ENCODE results near the gene FHAD1. TPM values are rescaled to one million over a fixed set of nuclear protein-coding genes. Genes with fewer than 3 reads are reported as not detected.

Gene FHAD1
- total and polyA plus RNA-seq, 2 donors (not counting 3 experiments of a cell fraction or from before 2014, with no cell fraction given), result 0.04 to 0.69 TPM

- Histone ChIP-seq H3K9me1 (replicated peaks; ENCODE audit: control insufficient read depth, extremely low read depth, insufficient read depth, low read length) (no peaks in the 10 kb centered on the region), H3K27ac (ENCODE audit: insufficient read depth, low read depth, low read length) (no peak overlapping the region), H3K27me3 (ENCODE audit: control insufficient read depth in 2 of 2, insufficient read depth in 2 of 2, low read length in 2 of 2) (peaks cover 25 to 26% of the 10 kb centered on the region in 2 experiments), H3K4me3 (replicated peaks in 1 of 3; ENCODE audit: insufficient read depth in 1 of 3, low read depth in 1 of 3, low read length in 3 of 3) (no peak overlapping the region), H3K4me2 (ENCODE audit: insufficient read depth, low read length) (no peak overlapping the region), H3K79me2 (ENCODE audit: control insufficient read depth, insufficient read depth, low read length) (no peaks in the 10 kb centered on the region), H3K4me1 (ENCODE audit: control insufficient read depth, extremely low read depth, insufficient read depth, low read length) (peaks cover 3% of the 10 kb centered on the region), H3K9ac (replicated peaks; ENCODE audit: extremely low read depth, insufficient read depth, low read length) (no peak overlapping the region), H2AFZ (ENCODE audit: low read depth, low read length) (no peak overlapping the region), H3K36me3 (ENCODE audit: control insufficient read depth in 2 of 2, extremely low read depth in 1 of 2, insufficient read depth in 2 of 2, low read length in 2 of 2) (no peaks in the 10 kb centered on the region), H3K9me3 (replicated peaks; ENCODE audit: control insufficient read depth, insufficient read depth, low read length) (no peaks in the 10 kb centered on the region), H4K20me1 (replicated peaks; ENCODE audit: control insufficient read depth, extremely low read depth, insufficient read depth, low read length) (no peaks in the 10 kb centered on the region)
- POLR2A ChIA-PET, result no interaction called here
- TF ChIP-seq GATA2 (IDR thresholded peaks at IDR 0.05; ENCODE audit: insufficient read depth, insufficient read length, low read depth, low read length) (no peak), JUN (IDR thresholded peaks at IDR 0.05; ENCODE audit: borderline replicate concordance, insufficient read depth, insufficient read length, low read depth) (no peak), POLR2AphosphoS5 (IDR thresholded peaks at IDR 0.05; ENCODE audit: insufficient read depth, low read depth, low read length) (no peak), CTCF (IDR thresholded peaks at IDR 0.05; ENCODE audit: extremely low read depth in 1 of 2, insufficient read depth in 1 of 2, low read depth in 1 of 2, low read length in 2 of 2) (no peak), MAX (IDR thresholded peaks at IDR 0.05; ENCODE audit: insufficient read depth, insufficient read length) (no peak), POLR2A (IDR thresholded peaks at IDR 0.05; ENCODE audit: low read depth, low read length) (no peak), EZH2 (IDR thresholded peaks at IDR 0.05; ENCODE audit: borderline replicate concordance, low read depth, low read length, severe bottlenecking) (no peak), FOS (IDR thresholded peaks at IDR 0.05; ENCODE audit: borderline replicate concordance, insufficient read depth, low read length) (no peak), MYC (IDR thresholded peaks at IDR 0.05; ENCODE audit: low read depth, low read length) (no peak)
- no peak for DNase-seq (ENCODE audit: low read depth, low spot score)
- CTCF ChIA-PET, result interaction anchor here (1.5 to 2.8 kb wide), 3 partner anchors 29 to 119 kb away, joined by 3 to 13 read pairs (median 6); partner anchors contain the start of gene TMEM51
- no peak for FAIRE-seq
- BruUV-seq (replicated peaks), result no TSS peak
- dilution Hi-C loops (cut with MboI; ENCODE audit: extremely low pct_ligation_motif_present, low sequenced_read_pairs) (no loop called here), intact Hi-C loops (cut with micrococcal nuclease) (no loop called here)
These were observed 1.2 kb downstream of the FHAD1 start for GRCh38 chr1:15248216-15248615.

Measured in endothelial cell of umbilical vein (primary cell).